H1 (cell line): Measurements from ENCODE around the gene PURB. TPM values are rescaled to one million over a fixed set of nuclear protein-coding genes. Genes with fewer than 3 reads are reported as not detected.

Experiments used
- BCL11A ChIP-seq, 2 experiments: IDR thresholded peaks; one replicate each; pipeline ENCODE4 v1.6.1; 2011; ENCODE audit warnings: low read depth in 2 of 2, low read length in 2 of 2, mild to moderate bottlenecking in 2 of 2
- CHD7 ChIP-seq: fragments of 300-600 bp; sonication (generic); IDR thresholded peaks from 2 replicates; pipeline ENCODE4 v1.7.1; 2012; ENCODE audit warnings: low read length, moderate library complexity, mild to moderate bottlenecking, inconsistent platforms; ENCODE audit not compliant: insufficient replicate concordance
- GTF2F1 ChIP-seq: IDR thresholded peaks from 2 replicates; pipeline ENCODE4 v1.6.1; 2012; ENCODE audit warnings: low read depth, low read length, improper control_type of control experiment, borderline replicate concordance
- MAFK ChIP-seq: IDR thresholded peaks from 2 replicates; pipeline ENCODE4 v1.6.1; 2012; ENCODE audit warnings: low read depth, mild to moderate bottlenecking, improper control_type of control experiment, low read length
- PHF8 ChIP-seq: fragments of 200-600 bp; sonication (generic); conservative IDR thresholded peaks from 2 replicates; pipeline ENCODE4 v1.7.1; 2012; ENCODE audit warnings: low read depth, mild to moderate bottlenecking, inconsistent platforms, low read length, moderate library complexity
- SAP30 ChIP-seq: fragments of 300-600 bp; sonication (generic); IDR thresholded peaks from 2 replicates; pipeline ENCODE4 v1.7.1; 2012; ENCODE audit warnings: low read length, moderate library complexity, mild to moderate bottlenecking, inconsistent platforms; ENCODE audit not compliant: insufficient read depth, insufficient replicate concordance
- TBP ChIP-seq: IDR thresholded peaks from 2 replicates; pipeline ENCODE4 v1.6.1; 2011; ENCODE audit warnings: low read depth, low read length, improper control_type of control experiment
- USF2 ChIP-seq: IDR thresholded peaks from 2 replicates; pipeline ENCODE4 v1.6.1; 2011; ENCODE audit warnings: low read length, improper control_type of control experiment
- polyA plus RNA-seq, 7 experiments: library from polyadenylated mRNA; depleted of rRNA in 3 of 7; stranded (reverse) in 5 of 7; unstranded in 2 of 7; fragments of >200 nt in 5 of 7; fragments of 200-250 nt in 2 of 7; gene quantifications; 1 replicate in 5 of 7; 2 replicates in 1 of 7; 4 replicates in 1 of 7; pipeline versions ENCODE4 v1.2.1 to v1.2.3, GENCODE V29; 2011 to 2013; ENCODE audit warnings: missing spikeins in 2 of 7, mixed read lengths in 2 of 7
- total RNA-seq: library from RNA; stranded (reverse); fragmentation: NEBNext Ultra II Directional; extraction: Animal tissue kit (Norgen Biotek cat#: 25700); gene quantifications from 2 replicates; pipeline ENCODE4 v1.2.1, GENCODE V29; 2021

PURB gene
- total and polyA plus RNA-seq, 2 of the 8 experiments (the other 6 are each of a cell fraction or from before 2014, with no cell fraction given), result 3.3 to 22.7 TPM

- TF ChIP-seq CHD7, result no peak
- TF ChIP-seq GTF2F1, result no peak
- TF ChIP-seq PHF8, result no peak
- no peak for TF ChIP-seq MAFK
- TF ChIP-seq SAP30, result no peak
- TF ChIP-seq USF2, result no peak
- TF ChIP-seq BCL11A (IDR thresholded peaks at IDR 0.05; ENCODE audit: low read depth in 2 of 2, low read length in 2 of 2), result no peak
- TF ChIP-seq TBP, result no peak
Observed at GRCh38 chr7:44887293-44887692, 2.0 kb upstream of the PURB start (continued).
